NT2/D1 (cell line): ENCODE data around the gene PNMA8B.

ENCODE experiments used
- YY1 ChIP-seq: IDR thresholded peaks from 2 replicates; pipeline ENCODE4 v1.6.1; 2011; ENCODE audit not compliant: insufficient read length, insufficient read depth
- ZNF274 ChIP-seq: IDR thresholded peaks from 2 replicates; pipeline ENCODE4 v1.6.1; 2011; ENCODE audit warnings: mild to moderate bottlenecking, low read depth, low read length

GRCh38 chr19:46453661-46454060 is 42.0 kb downstream of the PNMA8B start:
- TF ChIP-seq ZNF274 (no peak), YY1 (no peak)
